NT2/D1 (cell line): ENCODE measurements around the gene MRPS33.

Experiments
- SUZ12 ChIP-seq: IDR thresholded peaks from 2 replicates; pipeline ENCODE4 v1.6.1; 2011; ENCODE audit not compliant: insufficient read length, insufficient read depth; ENCODE audit errors: extremely low read depth
- YY1 ChIP-seq: IDR thresholded peaks from 2 replicates; pipeline ENCODE4 v1.6.1; 2011; ENCODE audit not compliant: insufficient read length, insufficient read depth
- ZNF274 ChIP-seq: IDR thresholded peaks from 2 replicates; pipeline ENCODE4 v1.6.1; 2011; ENCODE audit warnings: mild to moderate bottlenecking, low read depth, low read length

- no peak for TF ChIP-seq YY1
- TF ChIP-seq ZNF274: no peak
- TF ChIP-seq SUZ12: no peak
Measured at GRCh38 chr7:140983802-140984201, 30.9 kb downstream of the MRPS33 start.
